OCI-LY7 (cell line): ENCODE data around the gene BICC1.

Experiments used
- CTCF ChIP-seq: fragments of 200-600 bp; sonication (generic); conservative IDR thresholded peaks from 2 replicates; pipeline ENCODE4 v1.5.1; 2014; ENCODE audit warnings: mild to moderate bottlenecking, antibody characterized with exemption, low read length, moderate library complexity, mixed read lengths
- EZH2phosphoT487 ChIP-seq: fragments of 200-600 bp; sonication (generic); IDR thresholded peaks from 2 replicates; pipeline ENCODE4 v1.6.1; 2018; ENCODE audit warnings: low read depth, borderline replicate concordance, mild to moderate bottlenecking, mixed run types, antibody characterized with exemption, low read length, moderate library complexity, mixed read lengths

- TF ChIP-seq CTCF, result no peak
- TF ChIP-seq EZH2phosphoT487, result no peak
Observed at GRCh38 chr10:58661902-58662301, 149.2 kb downstream of the BICC1 start.
